HepG2 (cell line): ENCODE results near the gene WDR62. TPM values are rescaled to one million over a fixed set of nuclear protein-coding genes. Genes with fewer than 3 reads are reported as not detected.

Source experiments
- EEA1 ChIP-seq: sonication (generic); formaldehyde crosslinking; IDR thresholded peaks from 2 replicates; pipeline ENCODE4 v1.5.1; 2020; ENCODE audit warnings: mild to moderate bottlenecking, missing genetic modification reagents, borderline replicate concordance
- HES4 ChIP-seq: sonication (generic); formaldehyde crosslinking; IDR thresholded peaks from 2 replicates; pipeline ENCODE4 v1.9.0; 2021; ENCODE audit warnings: mild to moderate bottlenecking, missing genetic modification reagents, borderline replicate concordance
- HMGXB3 ChIP-seq: sonication (generic); formaldehyde crosslinking; IDR thresholded peaks from 2 replicates; pipeline ENCODE4 v1.4.0; 2020; ENCODE audit warnings: missing genetic modification reagents, borderline replicate concordance
- HNF4A ChIP-seq: sonication (generic); formaldehyde crosslinking; IDR thresholded peaks from 2 replicates; pipeline ENCODE4 v1.4.0; 2020; ENCODE audit warnings: missing genetic modification reagents
- JDP2 ChIP-seq: sonication (generic); formaldehyde crosslinking; IDR thresholded peaks from 2 replicates; pipeline ENCODE4 v1.8.1; 2022; ENCODE audit warnings: missing genetic modification reagents, borderline replicate concordance
- KLF15 ChIP-seq: sonication (generic); formaldehyde crosslinking; IDR thresholded peaks from 2 replicates; pipeline ENCODE4 v1.8.1; 2023; ENCODE audit warnings: borderline replicate concordance, mild to moderate bottlenecking, inconsistent platforms, missing genetic modification reagents, mixed read lengths
- MAFF ChIP-seq: IDR thresholded peaks from 2 replicates; pipeline ENCODE4 v1.6.1; 2011; ENCODE audit warnings: low read depth, low read length, improper control_type of control experiment
- MEIS2 ChIP-seq: sonication (generic); formaldehyde crosslinking; IDR thresholded peaks from 2 replicates; pipeline ENCODE4 v1.9.0; 2021; ENCODE audit warnings: mild to moderate bottlenecking, missing genetic modification reagents
- NR3C1 ChIP-seq: sonication (generic); formaldehyde crosslinking; IDR thresholded peaks from 2 replicates; pipeline ENCODE4 v1.4.0; 2020; ENCODE audit warnings: missing genetic modification reagents
- PAX8 ChIP-seq: sonication (generic); formaldehyde crosslinking; IDR thresholded peaks from 2 replicates; pipeline ENCODE4 v1.8.0; 2022; ENCODE audit warnings: mild to moderate bottlenecking, missing genetic modification reagents, borderline replicate concordance
- PLSCR1 ChIP-seq: sonication (generic); formaldehyde crosslinking; IDR thresholded peaks from 2 replicates; pipeline ENCODE4 v1.5.0; 2020; ENCODE audit warnings: missing genetic modification reagents, mild to moderate bottlenecking, borderline replicate concordance
- RFX5 ChIP-seq: IDR thresholded peaks from 2 replicates; pipeline ENCODE4 v1.6.1; 2011; ENCODE audit warnings: low read depth, low read length, improper control_type of control experiment
- SYNCRIP ChIP-seq: fragments of 200-400 bp; formaldehyde crosslinking; IDR thresholded peaks from 2 replicates; pipeline ENCODE4 v1.6.1; 2018; ENCODE audit warnings: mild to moderate bottlenecking, low read depth, low read length; ENCODE audit not compliant: insufficient read depth
- ZNF547 ChIP-seq: sonication (generic); formaldehyde crosslinking; IDR thresholded peaks from 2 replicates; pipeline ENCODE4 v1.5.1; 2020; ENCODE audit warnings: mild to moderate bottlenecking, missing genetic modification reagents
- ZNF556 ChIP-seq: sonication (generic); formaldehyde crosslinking; IDR thresholded peaks from 2 replicates; pipeline ENCODE4 v1.4.0; 2020; ENCODE audit warnings: mild to moderate bottlenecking, missing genetic modification reagents, borderline replicate concordance
- ZNF616 ChIP-seq: sonication (generic); formaldehyde crosslinking; IDR thresholded peaks from 2 replicates; pipeline ENCODE4 v1.5.0; 2020; ENCODE audit warnings: low read depth, mild to moderate bottlenecking, missing genetic modification reagents
- ZNF790 ChIP-seq: sonication (generic); formaldehyde crosslinking; IDR thresholded peaks from 2 replicates; pipeline ENCODE4 v1.8.0; 2022; ENCODE audit warnings: missing genetic modification reagents, mild to moderate bottlenecking, borderline replicate concordance
- ZSCAN25 ChIP-seq: sonication (generic); formaldehyde crosslinking; IDR thresholded peaks from 2 replicates; pipeline ENCODE4 v1.8.0; 2022; ENCODE audit warnings: mild to moderate bottlenecking, missing genetic modification reagents
- polyA plus RNA-seq, 8 experiments: library from polyadenylated mRNA; depleted of rRNA in 3 of 8; stranded (reverse) in 7 of 8; unstranded in 1 of 8; fragments of >200 nt; fragmentation: Illumina TruSeq in 4 of 8; extraction: Trizol in 4 of 8; gene quantifications; 2 replicates each; pipeline versions ENCODE4 v1.2.1 to v1.2.3, GENCODE V29; 2011 to 2016; ENCODE audit warnings: low read depth in 4 of 8, missing spikeins in 1 of 8, mixed read lengths in 1 of 8; ENCODE audit not compliant: insufficient read depth in 1 of 8
- total RNA-seq, 5 experiments: library from RNA; depleted of rRNA; stranded (reverse); fragments of >200 nt; fragmentation: Illumina TruSeq; extraction: Trizol; gene quantifications; 2 replicates each; pipeline ENCODE4 v1.2.3, GENCODE V29; 2016; ENCODE audit warnings: low read depth in 1 of 5
- TF ChIP-seq, protein P1 (sequence below): sonication (generic); formaldehyde crosslinking; IDR thresholded peaks from 2 replicates; pipeline ENCODE4 v1.5.1; 2020; ENCODE audit warnings: mild to moderate bottlenecking, moderate library complexity, missing genetic modification reagents
- TF ChIP-seq, protein P2 (sequence below): sonication (generic); formaldehyde crosslinking; IDR thresholded peaks from 2 replicates; pipeline ENCODE4 v1.5.0; 2020; ENCODE audit warnings: missing genetic modification reagents

WDR62 gene
- total and polyA plus RNA-seq, 2 of the 13 experiments (the other 11 are each of a cell fraction or from before 2014, with no cell fraction given), result 5.8 to 12.5 TPM

GRCh38 chr19:36140304-36141038 is 85.8 kb downstream of the WDR62 start (continued):
- TF ChIP-seq HMGXB3 (CRISPR knock-in tag), result no peak
- TF ChIP-seq SYNCRIP, result no peak
- no peak for TF ChIP-seq ZSCAN25
- TF ChIP-seq, protein P1, sequence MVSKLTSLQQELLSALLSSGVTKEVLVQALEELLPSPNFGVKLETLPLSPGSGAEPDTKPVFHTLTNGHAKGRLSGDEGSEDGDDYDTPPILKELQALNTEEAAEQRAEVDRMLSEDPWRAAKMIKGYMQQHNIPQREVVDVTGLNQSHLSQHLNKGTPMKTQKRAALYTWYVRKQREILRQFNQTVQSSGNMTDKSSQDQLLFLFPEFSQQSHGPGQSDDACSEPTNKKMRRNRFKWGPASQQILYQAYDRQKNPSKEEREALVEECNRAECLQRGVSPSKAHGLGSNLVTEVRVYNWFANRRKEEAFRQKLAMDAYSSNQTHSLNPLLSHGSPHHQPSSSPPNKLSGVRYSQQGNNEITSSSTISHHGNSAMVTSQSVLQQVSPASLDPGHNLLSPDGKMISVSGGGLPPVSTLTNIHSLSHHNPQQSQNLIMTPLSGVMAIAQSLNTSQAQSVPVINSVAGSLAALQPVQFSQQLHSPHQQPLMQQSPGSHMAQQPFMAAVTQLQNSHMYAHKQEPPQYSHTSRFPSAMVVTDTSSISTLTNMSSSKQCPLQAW (CRISPR knock-in tag), result no peak
- no peak for TF ChIP-seq EEA1 (CRISPR knock-in tag)
- TF ChIP-seq MAFF, result no peak
- 0 out of 2 replicates have a peak, but pooled peaks have one; percentile 27 for TF ChIP-seq HES4 (CRISPR knock-in tag)
- TF ChIP-seq ZNF790 (CRISPR knock-in tag), result peak; percentile 32; the same call in 1 of the 2 replicates
- no peak for TF ChIP-seq PAX8
- no peak for TF ChIP-seq ZNF556
- TF ChIP-seq HNF4A (CRISPR knock-in tag), result no peak
- no peak for TF ChIP-seq ZNF616 (CRISPR knock-in tag)
- TF ChIP-seq NR3C1 (CRISPR knock-in tag), result no peak
- TF ChIP-seq, protein P2, sequence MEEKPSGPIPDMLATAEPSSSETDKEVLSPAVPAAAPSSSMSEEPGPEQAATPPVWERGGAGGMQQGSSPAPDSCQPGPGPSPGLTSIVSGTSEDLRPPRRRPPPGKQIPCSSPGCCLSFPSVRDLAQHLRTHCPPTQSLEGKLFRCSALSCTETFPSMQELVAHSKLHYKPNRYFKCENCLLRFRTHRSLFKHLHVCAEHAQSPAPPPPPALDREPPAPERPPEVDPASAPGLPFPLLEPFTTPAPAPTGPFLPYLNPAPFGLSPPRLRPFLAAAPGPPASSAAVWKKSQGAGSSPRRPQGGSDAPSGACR (CRISPR knock-in tag), result no peak
- TF ChIP-seq MEIS2 (CRISPR knock-in tag), result no peak
- TF ChIP-seq JDP2 (CRISPR knock-in tag), result no peak
- TF ChIP-seq RFX5, result no peak
- no peak for TF ChIP-seq KLF15 (CRISPR knock-in tag)
- no peak for TF ChIP-seq PLSCR1 (CRISPR knock-in tag)
- no peak for TF ChIP-seq ZNF547
